CD4-positive, alpha-beta T cell treated with Interferon alpha-2 for 1 hour (primary cell): Measurements from ENCODE around the gene CEACAM4.

Experiments used
- DNase-seq, 2 donors: peaks; one replicate each; pipeline ENCODE4 v3.0.0-alpha.2; 2020 to 2022

The CEACAM4 gene

GRCh38 chr19:41616792-41617621 is 9.9 kb downstream of the CEACAM4 start:
- DNase-seq: no peak

GRCh38 chr19:41615207-41615606 is 11.7 kb downstream of the CEACAM4 start:
- DNase-seq: no peak

- DNase-seq: no peak
Observed at GRCh38 chr19:41612483-41612882, 14.4 kb downstream of the CEACAM4 start.

DNA sequence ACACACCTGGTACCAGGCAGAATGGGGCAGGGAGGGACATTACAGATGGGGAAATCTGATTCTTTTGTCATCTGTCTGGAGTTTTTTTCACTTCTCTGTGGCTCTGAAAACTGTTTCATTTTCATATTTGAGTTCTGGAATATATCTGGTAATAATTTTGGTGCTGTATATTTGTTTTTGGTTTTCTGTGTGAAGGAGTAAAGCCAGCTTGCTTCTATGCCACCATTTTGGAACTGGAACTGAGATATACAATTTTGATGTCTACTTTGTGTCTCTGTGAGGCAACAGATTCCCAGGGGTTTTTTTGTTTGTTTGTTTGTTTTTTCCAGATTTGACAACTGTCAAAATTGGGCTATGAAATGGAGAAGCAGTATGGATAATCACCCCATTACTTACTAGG is 16.1 kb downstream of the CEACAM4 start:
- DNase-seq: no peak

DNA sequence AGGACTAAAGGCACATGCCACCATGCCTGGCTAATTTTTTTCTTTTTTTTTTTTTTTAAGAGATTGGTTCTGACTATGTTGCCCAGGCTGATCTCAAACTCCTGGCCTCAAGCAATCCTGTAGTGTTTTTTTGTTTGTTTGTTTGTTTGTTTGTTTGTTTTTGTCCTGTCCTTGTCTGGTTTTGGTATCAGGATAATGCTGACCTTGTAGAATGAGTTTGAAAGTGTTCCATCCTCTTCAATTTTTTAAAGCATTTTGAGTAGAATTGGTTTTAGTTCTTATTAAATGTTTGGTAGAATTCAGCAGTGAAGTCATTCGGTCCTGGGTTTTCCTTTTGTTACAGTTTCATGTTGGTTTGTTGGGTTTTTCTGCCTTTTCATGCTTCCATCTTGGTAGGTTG is 19.2 kb downstream of the CEACAM4 start:
- no peak for DNase-seq

GRCh38 chr19:41606215-41606837 is 20.5 kb downstream of the CEACAM4 start:
- DNase-seq: no peak

- no peak for DNase-seq
Observed at GRCh38 chr19:41604831-41605230, 22.0 kb downstream of the CEACAM4 start.

DNA sequence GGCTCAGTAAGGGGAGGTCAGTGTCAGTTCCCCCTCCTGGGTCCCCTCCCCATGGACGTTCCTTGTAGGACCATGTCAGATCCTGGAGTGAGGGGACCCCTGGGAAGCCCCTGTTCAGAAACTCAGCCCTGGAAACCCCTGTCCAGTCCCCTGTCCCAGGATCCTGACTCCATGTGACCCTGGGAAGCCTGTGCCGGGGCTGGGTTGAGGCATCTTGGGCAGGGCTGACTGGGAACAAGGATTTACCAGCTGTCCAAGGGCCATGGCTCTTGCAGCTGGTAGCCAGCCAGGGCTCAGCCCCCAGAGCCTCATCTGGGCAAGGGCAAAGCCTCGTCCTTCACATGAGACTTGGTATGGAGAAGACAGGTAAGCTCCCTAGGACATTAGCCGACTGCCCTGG is 25.1 kb downstream of the CEACAM4 start:
- no peak for DNase-seq

- DNase-seq: no peak
Observed at GRCh38 chr19:41599175-41599966, 27.5 kb downstream of the CEACAM4 start.

- DNase-seq: peak; percentile 80 to 85
Observed at GRCh38 chr19:41597600-41598041, 29.3 kb downstream of the CEACAM4 start.

DNA sequence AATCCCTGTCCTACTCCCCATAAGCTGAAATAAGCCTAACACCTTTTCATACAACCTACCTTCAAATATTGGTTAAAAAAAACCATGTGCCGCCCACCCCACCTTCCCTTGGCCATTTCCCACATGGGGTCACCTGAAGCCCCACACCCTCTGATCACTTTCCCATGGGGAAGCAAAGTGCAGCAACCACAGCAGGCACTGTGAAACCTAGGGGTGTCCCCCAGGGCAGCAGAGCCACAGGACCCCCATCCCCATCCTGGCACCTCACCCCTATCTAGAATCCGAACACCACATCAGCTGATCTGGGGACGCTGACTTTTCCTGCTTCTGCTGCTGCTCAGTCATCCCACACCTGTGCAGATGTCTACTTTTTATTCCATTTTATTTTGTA is 31.0 kb downstream of the CEACAM4 start:
- DNase-seq: no peak

DNA sequence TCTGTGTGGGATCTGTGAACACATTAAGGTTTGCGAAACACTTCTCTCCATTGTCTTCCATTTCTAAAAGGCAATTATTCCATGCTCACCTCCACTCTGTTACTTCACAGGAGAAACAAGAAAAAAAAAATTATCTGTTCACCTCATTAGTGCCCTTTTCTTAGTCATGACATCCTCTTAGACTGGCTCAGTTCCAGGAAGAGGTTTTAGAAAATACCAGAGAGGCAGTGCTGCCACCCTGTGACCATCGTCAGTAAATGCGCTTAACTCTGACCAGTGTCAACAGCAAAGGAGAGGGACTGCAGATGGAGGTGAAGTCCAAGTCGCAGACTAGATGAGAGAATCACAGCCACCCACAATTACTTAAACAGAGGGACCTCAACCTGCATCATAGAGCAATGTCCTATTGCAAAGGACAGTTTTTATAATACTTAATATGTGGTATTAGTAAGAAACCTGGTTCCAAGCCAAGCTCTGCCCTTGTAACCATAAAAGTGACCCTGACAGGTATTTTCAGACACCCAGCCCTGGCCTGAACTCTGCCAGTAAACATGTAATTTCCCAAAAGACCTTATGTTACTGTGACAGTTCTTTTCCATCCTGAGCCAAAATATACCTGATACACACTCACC is 31.5 kb downstream of the CEACAM4 start:
- DNase-seq: peak; percentile 75 to 86

DNA sequence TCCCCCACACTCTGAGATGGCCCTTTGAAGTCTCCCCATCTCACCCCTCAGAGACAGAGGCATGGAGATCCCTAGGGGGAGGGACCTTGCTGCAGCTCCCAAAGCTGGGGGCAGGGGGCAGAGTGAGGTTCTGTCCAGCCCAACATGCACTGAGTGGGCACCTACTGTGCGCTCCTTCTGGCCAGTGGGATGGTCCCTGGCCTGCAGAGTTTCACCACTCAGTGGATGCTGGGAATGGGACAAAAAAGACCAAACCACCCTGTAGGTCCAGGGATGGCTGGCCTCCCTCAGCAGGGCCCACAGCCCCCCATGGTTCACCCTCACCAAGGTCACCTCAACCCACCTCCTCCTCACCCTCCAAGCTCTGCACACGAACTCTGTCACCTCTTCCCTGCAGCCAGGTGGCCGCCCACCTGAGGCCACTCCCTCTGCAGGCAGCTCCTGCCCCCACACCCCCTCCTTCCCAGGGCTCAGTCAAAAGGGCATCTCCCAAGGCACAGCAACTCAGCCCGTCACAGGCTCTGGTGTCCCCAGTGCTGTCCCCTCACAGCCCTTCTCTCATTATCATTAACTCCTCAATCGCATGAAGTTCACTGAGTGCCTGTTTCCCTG is 34.8 kb downstream of the CEACAM4 start:
- DNase-seq: no peak

DNA sequence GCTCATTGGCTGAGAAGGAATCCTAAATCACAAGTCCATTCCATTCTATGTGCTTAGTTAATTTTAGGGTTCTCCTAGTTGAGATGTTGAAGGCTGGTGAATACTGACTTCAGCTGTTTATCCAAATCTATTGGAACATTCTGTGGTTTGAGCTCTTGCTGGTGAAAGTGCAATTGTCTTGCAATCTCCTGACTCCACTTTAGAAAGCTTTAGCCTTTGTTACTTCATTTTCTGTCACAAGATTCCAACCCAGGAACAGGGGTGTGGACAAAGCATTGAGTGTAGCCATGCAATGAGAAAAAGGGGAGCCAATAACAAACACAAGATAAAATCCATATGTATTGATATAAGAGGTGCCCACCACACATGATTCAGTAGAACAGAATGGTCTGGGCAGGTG is 35.9 kb downstream of the CEACAM4 start:
- no peak for DNase-seq

DNA sequence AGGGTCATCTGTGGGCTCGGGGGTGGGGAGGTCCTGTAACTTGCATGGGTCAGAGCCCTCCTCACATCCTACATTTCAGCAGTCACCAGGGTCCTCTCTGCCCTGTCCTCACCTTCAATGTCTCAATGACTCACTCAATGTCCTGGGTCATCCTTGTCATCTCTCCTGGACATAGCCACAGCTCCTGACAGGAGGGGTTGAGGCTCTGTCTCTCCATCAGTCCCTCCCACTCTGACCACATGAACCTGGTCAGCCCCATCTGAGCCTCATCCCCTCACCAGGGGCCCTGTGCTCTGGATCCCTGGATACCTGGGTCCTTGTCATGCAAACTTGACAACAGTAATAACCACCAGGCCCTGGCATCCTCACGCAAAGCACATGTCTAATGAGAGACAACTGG is 37.5 kb downstream of the CEACAM4 start:
- no peak for DNase-seq

DNA sequence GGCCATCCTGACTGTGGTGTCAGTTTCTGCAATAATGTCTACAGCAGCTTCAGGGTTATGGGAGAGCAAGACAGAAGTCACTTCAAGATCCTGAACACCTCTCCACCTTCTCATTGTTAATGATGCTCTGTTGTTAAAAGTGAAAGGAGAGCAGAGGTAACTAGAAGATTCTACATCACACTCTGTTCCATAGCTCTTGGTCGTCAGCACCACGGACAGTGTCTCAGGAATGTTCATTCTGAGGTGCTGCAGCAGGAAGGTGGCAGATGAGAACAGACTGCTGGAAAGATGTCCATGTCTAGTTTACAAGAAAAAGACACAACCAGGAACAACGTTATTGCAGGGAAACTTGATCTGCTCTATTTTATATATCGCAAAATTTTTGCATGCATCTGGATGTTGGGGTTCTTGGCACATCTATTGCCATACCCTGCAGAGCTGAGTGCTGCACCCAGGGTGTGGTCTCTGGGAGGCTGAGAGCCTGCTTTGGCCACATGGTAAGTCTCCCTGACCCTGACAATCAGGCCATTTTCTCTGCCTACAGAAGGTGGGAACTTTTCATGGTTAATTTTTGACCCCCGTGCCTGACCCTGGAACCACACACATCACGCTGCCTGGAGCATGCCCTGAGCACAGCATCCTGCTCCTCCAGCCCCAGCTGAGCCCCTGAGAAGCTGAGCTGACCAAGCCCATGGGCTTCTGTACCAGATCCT is 38.2 kb downstream of the CEACAM4 start:
- no peak for DNase-seq

DNA sequence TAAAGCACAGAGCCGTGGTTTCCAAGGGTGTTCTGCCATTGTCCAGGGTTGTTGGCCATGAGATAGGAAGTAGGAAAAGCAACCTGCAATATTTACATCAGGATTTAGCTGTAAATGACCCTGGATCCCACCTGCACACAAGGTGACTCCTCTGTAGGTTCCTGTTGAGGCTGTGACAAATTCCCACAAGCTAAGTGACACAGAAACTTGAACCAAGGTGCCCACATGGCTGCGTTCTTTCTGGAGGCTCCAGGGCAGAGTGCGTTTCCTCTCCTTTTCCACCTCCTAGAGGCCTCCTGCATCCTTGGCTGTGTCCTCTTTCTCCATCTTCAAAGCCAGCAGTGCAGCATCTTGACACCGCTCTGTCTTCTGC is 39.0 kb downstream of the CEACAM4 start:
- DNase-seq: no peak

DNA sequence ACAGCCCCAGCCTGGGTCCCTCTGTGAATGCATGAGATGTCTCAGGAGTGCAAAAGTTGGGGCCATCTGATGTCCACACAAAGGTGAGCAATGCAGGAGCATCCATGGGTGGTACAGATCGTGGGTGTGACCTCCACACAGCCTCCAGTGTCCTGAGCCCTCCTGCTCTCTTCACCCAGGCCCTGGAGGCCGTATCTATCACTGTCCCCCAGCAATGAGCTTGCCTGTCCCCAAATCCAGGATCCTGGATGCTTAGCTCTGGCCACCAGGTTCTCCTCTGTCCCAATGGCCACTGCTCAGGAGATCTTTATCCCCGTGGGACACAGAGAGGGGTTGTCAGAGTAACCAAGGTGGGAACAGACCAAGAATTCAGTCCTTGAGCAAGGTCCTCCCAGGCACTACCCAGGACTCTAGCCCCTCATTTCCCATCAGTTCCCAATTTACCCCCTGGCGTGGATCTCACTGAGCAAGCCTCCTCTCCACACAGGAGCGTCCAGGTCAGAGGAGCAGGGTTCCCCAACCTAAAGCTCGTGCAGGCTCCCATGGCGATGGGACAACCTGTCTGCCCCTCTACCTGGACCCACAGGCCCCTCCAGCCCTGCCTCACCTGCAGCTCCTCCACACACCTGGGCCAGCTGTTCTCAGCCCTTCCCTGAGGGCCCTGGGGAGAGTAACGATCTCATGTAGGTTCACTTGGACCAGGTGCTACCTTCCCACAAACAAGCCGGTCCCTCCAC is 39.6 kb downstream of the CEACAM4 start:
- no peak for DNase-seq

GRCh38 chr19:41586064-41586463 is 40.8 kb downstream of the CEACAM4 start:
- no peak for DNase-seq

DNA sequence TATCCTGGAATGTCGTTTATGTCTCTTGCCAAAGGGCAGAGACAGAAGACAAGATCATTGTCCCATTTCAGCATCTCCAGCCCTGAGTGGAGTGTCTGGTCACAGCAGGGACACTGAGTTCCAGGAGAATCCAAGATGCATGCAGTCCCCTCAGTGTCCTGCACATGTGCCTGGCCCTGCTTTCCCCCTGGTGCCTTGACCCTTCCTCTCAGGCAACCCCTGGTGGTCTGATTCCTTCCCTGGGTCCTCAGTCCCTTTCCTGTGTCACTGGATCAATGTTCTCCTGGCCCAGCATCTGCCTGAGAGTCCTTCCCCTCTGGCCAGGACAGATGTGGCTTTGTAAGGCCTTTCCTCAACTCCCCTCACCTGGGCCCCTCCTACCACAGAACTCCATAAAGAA is 41.9 kb downstream of the CEACAM4 start:
- no peak for DNase-seq

GRCh38 chr19:41584260-41584810 is 42.5 kb downstream of the CEACAM4 start:
- no peak for DNase-seq
